Activated CD8-positive, alpha-beta memory T cell treated with anti-CD3 and anti-CD28 coated beads, Interleukin-2, amount 10 ng/mL, durations not matched to agents 7 days and 5 days (primary cell): ENCODE data around the gene DNAJC21. TPM values are rescaled to one million over a fixed set of nuclear protein-coding genes. Genes with fewer than 3 reads are reported as not detected.
"Not testable (repeated sequence)": the region's sequence is repeated elsewhere in the genome, so short reads cannot be mapped to it uniquely, and the experiment has no call there.

Experiments used
- ATAC-seq: fragments of 150-1000 bp; cut with Tn5 transposase; one replicate; pipeline ENCODE4 v1.10.0; 2021; ENCODE audit warnings: moderate library complexity
- CTCF ChIA-PET: fragments of 350-600 bp; sonication (Branson Sonifier 250); formaldehyde crosslinking; loops from one replicate; lab custom pipeline; 2021; ENCODE audit warnings: antibody characterized with exemption; lab: Charles Lee
- DNase-seq: peaks from one replicate; pipeline ENCODE4 v3.0.0-alpha.2; 2020
- H3K27ac Mint-ChIP-seq: one replicate; pipeline ENCODE4 v1.8.0; 2021; ENCODE audit warnings: mild to moderate bottlenecking, mixed read lengths
- H3K27me3 Mint-ChIP-seq: one replicate; pipeline ENCODE4 v1.8.0; 2021; ENCODE audit warnings: mixed read lengths
- H3K36me3 Mint-ChIP-seq: one replicate; pipeline ENCODE4 v1.8.0; 2021; ENCODE audit warnings: mild to moderate bottlenecking, mixed read lengths
- H3K4me1 Mint-ChIP-seq: one replicate; pipeline ENCODE4 v1.8.0; 2021; ENCODE audit warnings: mixed read lengths
- H3K4me3 Mint-ChIP-seq: one replicate; pipeline ENCODE4 v1.8.0; 2021; ENCODE audit warnings: mild to moderate bottlenecking, moderate library complexity, mixed read lengths
- H3K9me3 Mint-ChIP-seq: one replicate; pipeline ENCODE4 v1.8.0; 2022; ENCODE audit warnings: low read depth, mixed read lengths
- total RNA-seq, 2 experiments: library from RNA; stranded (reverse); gene quantifications; one replicate each; pipeline ENCODE4 v1.2.3, GENCODE V29; 2021

DNAJC21 gene
- total RNA-seq, 2 experiments from 2014 or later = 50.6 to 54.6 TPM

- Mint-ChIP-seq H3K4me3 (no peak overlapping the region), H3K36me3 (peaks cover 24% of the 10 kb centered on the region), H3K4me1 (no peaks in the 10 kb centered on the region), H3K27ac (no peak overlapping the region), H3K9me3 (peaks cover 3% of the 10 kb centered on the region), H3K27me3 (no peaks in the 10 kb centered on the region)
- ATAC-seq (no peak), DNase-seq (no peak)
- CTCF ChIA-PET = interaction anchor here (0.7 kb wide), 1 partner anchor 9 kb away, joined by 3 read pairs; no protein-coding TSS in a partner anchor
Observed at GRCh38 chr5:34967540-34967939, 38.2 kb downstream of the DNAJC21 start.

GRCh38 chr5:34968258-34968657 is 38.9 kb downstream of the DNAJC21 start:
- Mint-ChIP-seq H3K27ac (no peak overlapping the region), H3K9me3 (peaks cover 3% of the 10 kb centered on the region), H3K27me3 (no peaks in the 10 kb centered on the region), H3K4me1 (no peaks in the 10 kb centered on the region), H3K4me3 (no peak overlapping the region), H3K36me3 (peaks cover 24% of the 10 kb centered on the region)
- ATAC-seq (no peak), DNase-seq (no peak)
- CTCF ChIA-PET = interaction anchor here (0.7 kb wide), 1 partner anchor 10 kb away, joined by 3 read pairs; no protein-coding TSS in a partner anchor

GRCh38 chr5:34970552-34970951 is 41.2 kb downstream of the DNAJC21 start:
- Mint-ChIP-seq H3K27me3 (no peaks in the 10 kb centered on the region), H3K27ac (no peak overlapping the region), H3K9me3 (peaks cover 3% of the 10 kb centered on the region), H3K36me3 (peaks cover 18% of the 10 kb centered on the region), H3K4me3 (no peak overlapping the region), H3K4me1 (no peaks in the 10 kb centered on the region)
- DNase-seq (no peak), ATAC-seq (no peak)
- CTCF ChIA-PET = no interaction called here

GRCh38 chr5:34971655-34972054 is 42.3 kb downstream of the DNAJC21 start:
- H3K9me3 Mint-ChIP-seq, H3K4me3 Mint-ChIP-seq, CTCF ChIA-PET, H3K27me3 Mint-ChIP-seq, H3K4me1 Mint-ChIP-seq, ATAC-seq, DNase-seq, H3K27ac Mint-ChIP-seq: not testable (repeated sequence)
- H3K36me3 Mint-ChIP-seq = peaks cover 11% of the 10 kb centered on the region

GRCh38 chr5:34976347-34976746 is 47.0 kb downstream of the DNAJC21 start:
- Mint-ChIP-seq H3K27me3 (peaks cover 5% of the 10 kb centered on the region), H3K36me3 (no peaks in the 10 kb centered on the region), H3K4me3 (no peak overlapping the region), H3K4me1 (no peaks in the 10 kb centered on the region), H3K9me3 (no peaks in the 10 kb centered on the region), H3K27ac (no peak overlapping the region)
- DNase-seq (no peak), ATAC-seq (no peak)
- CTCF ChIA-PET = interaction anchor here (2.1 kb wide), 1 partner anchor 27 kb away, joined by 8 read pairs; no protein-coding TSS in a partner anchor

- no peaks in the 10 kb centered on the region for H3K4me1 Mint-ChIP-seq
Observed at GRCh38 chr5:34977934-34978613, 48.7 kb downstream of the DNAJC21 start.

GRCh38 chr5:34978681-34979080 is 49.3 kb downstream of the DNAJC21 start:
- CTCF ChIA-PET = no interaction called here
- Mint-ChIP-seq H3K27ac (no peak overlapping the region), H3K36me3 (no peaks in the 10 kb centered on the region), H3K9me3 (peaks cover 4% of the 10 kb centered on the region), H3K4me3 (no peak overlapping the region), H3K4me1 (no peaks in the 10 kb centered on the region), H3K27me3 (peaks cover 5% of the 10 kb centered on the region)
- DNase-seq (no peak), ATAC-seq (no peak)

More at GRCh38 chr5:34977934-34978613, 48.7 kb downstream of the DNAJC21 start:
- no peak overlapping the region for H3K27ac Mint-ChIP-seq
- H3K4me3 Mint-ChIP-seq = no peak overlapping the region
- H3K9me3 Mint-ChIP-seq = peaks cover 4% of the 10 kb centered on the region
- ATAC-seq (no peak), DNase-seq (no peak)
- no peaks in the 10 kb centered on the region for H3K36me3 Mint-ChIP-seq
- peaks cover 5% of the 10 kb centered on the region for H3K27me3 Mint-ChIP-seq
- CTCF ChIA-PET = interaction anchor here (2.1 kb wide), 1 partner anchor 25 kb away, joined by 8 read pairs; no protein-coding TSS in a partner anchor

- CTCF ChIA-PET = no interaction called here
- Mint-ChIP-seq H3K27ac (no peak overlapping the region), H3K4me1 (no peaks in the 10 kb centered on the region), H3K27me3 (peaks cover 7% of the 10 kb centered on the region), H3K9me3 (peaks cover 10% of the 10 kb centered on the region), H3K4me3 (no peak overlapping the region), H3K36me3 (no peaks in the 10 kb centered on the region)
- no peak for ATAC-seq
- DNase-seq = no peak
Observed at GRCh38 chr5:34982823-34983222, 53.5 kb downstream of the DNAJC21 start.

- Mint-ChIP-seq H3K4me1 (no peaks in the 10 kb centered on the region), H3K9me3 (peaks cover 8% of the 10 kb centered on the region), H3K27me3 (peaks cover 22% of the 10 kb centered on the region), H3K36me3 (no peaks in the 10 kb centered on the region), H3K27ac (no peak overlapping the region), H3K4me3 (no peak overlapping the region)
- DNase-seq = no peak
- CTCF ChIA-PET = no interaction called here
- no peak for ATAC-seq
Observed at GRCh38 chr5:34986965-34987364, 57.6 kb downstream of the DNAJC21 start.

GRCh38 chr5:34991486-34992238 is 62.3 kb downstream of the DNAJC21 start:
- CTCF ChIA-PET = no interaction called here
- Mint-ChIP-seq H3K36me3 (no peaks in the 10 kb centered on the region), H3K27ac (no peak overlapping the region), H3K4me3 (no peak overlapping the region), H3K27me3 (peaks cover 53% of the 10 kb centered on the region), H3K4me1 (no peaks in the 10 kb centered on the region), H3K9me3 (peaks cover 2% of the 10 kb centered on the region)
- DNase-seq (no peak), ATAC-seq (no peak)

GRCh38 chr5:34993951-34994350 is 64.6 kb downstream of the DNAJC21 start:
- Mint-ChIP-seq H3K4me1 (no peaks in the 10 kb centered on the region), H3K27me3 (peaks cover 51% of the 10 kb centered on the region), H3K9me3 (no peaks in the 10 kb centered on the region), H3K36me3 (no peaks in the 10 kb centered on the region), H3K4me3 (no peak overlapping the region), H3K27ac (no peak overlapping the region)
- CTCF ChIA-PET = no interaction called here
- no peak for ATAC-seq
- DNase-seq = no peak

GRCh38 chr5:34996261-34996660 is 66.9 kb downstream of the DNAJC21 start:
- Mint-ChIP-seq H3K27me3 (peaks cover 49% of the 10 kb centered on the region), H3K36me3 (no peaks in the 10 kb centered on the region), H3K4me3 (no peak overlapping the region), H3K9me3 (no peaks in the 10 kb centered on the region), H3K4me1 (no peaks in the 10 kb centered on the region), H3K27ac (no peak overlapping the region)
- CTCF ChIA-PET = no interaction called here
- ATAC-seq (no peak), DNase-seq (no peak)

GRCh38 chr5:34998058-34998789 is 68.9 kb downstream of the DNAJC21 start:
- ATAC-seq = no peak
- CTCF ChIA-PET = interaction anchor here (1.0 kb wide), 1 partner anchor 512 kb away, joined by 3 read pairs; no protein-coding TSS in a partner anchor
- no peak overlapping the region for H3K4me3 Mint-ChIP-seq
- no peaks in the 10 kb centered on the region for H3K9me3 Mint-ChIP-seq
- H3K27me3 Mint-ChIP-seq = peaks cover 45% of the 10 kb centered on the region
- no peaks in the 10 kb centered on the region for H3K36me3 Mint-ChIP-seq
- H3K4me1 Mint-ChIP-seq = no peaks in the 10 kb centered on the region
- no peak overlapping the region for H3K27ac Mint-ChIP-seq
- no peak for DNase-seq
